ENCODE data around the gene MRPS27. TPM values are rescaled to one million over a fixed set of nuclear protein-coding genes. Genes with fewer than 3 reads are reported as not detected.

Gene MRPS27
- total and polyA plus RNA-seq, 2 of the 13 experiments (the other 11 are each of a cell fraction or from before 2014, with no cell fraction given): 71.8 to 115 TPM

DNA sequence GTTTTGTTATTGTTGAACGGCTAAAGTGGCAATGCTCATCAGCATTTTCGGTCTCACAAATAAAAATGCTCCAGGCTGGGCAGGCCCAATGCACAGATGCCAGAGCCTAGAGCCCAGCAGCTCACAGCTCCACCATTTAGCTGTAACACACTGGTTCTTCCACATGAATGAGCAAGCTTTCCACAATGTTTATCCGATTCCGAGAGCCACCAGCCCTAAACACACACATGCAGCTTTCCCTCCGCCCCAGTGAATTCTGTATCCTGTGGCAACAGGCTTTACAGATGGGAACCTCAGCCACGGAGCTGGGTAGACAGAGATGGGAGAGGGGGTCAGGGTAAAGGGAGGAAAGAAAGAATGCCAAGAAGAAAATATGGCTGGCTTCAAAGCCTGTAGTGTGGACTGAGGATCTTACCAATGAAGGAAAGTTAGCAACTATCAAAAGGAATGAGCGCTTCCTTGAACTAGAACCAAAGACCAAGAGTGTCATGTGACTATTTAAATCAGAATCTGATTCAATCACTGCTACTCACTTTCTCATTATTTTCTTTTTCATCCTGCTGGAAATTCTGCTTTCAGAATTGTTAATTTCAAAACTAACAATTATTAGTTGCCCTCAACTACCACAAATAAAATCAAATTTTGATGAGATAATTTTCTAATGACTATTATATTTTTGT lies 77.1 kb downstream of the MRPS27 start:
- no peak for DNase-seq (ENCODE audit: low spot score)
- CTCF ChIA-PET (ENCODE audit: low intra/inter-chr PET ratio, low total read pairs): no interaction called here
- no peaks in the 10 kb centered on the region for H3K9me3 ChIP-seq (ENCODE audit: low read length)
- in situ Hi-C loops (cut with HindIII; ENCODE audit: extremely low pct_ligation_motif_present, low pct_unique_long_range_greater_than_20kb) (no loop called here), intact Hi-C loops (cut with micrococcal nuclease; ENCODE audit: unreplicated experiment) (no loop called here)
- FAIRE-seq: no peak
- H3K4me2 ChIP-seq (ENCODE audit: low read depth, low read length): no peak overlapping the region
- H3K4me1 ChIP-seq (ENCODE audit: insufficient read depth, low read length): peaks cover 74% of the 10 kb centered on the region
- no peak for ATAC-seq
- H3K4me3 ChIP-seq (replicated peaks in 1 of 3; ENCODE audit: insufficient read depth in 1 of 3, low read depth in 2 of 3, low read length in 3 of 3): no peak overlapping the region
- peaks cover 4% of the 10 kb centered on the region; the same call in 1 of the 2 replicates for H4K20me1 ChIP-seq (ENCODE audit: insufficient read depth, low read length)
- no peak overlapping the region for H3K27ac ChIP-seq (ENCODE audit: extremely low read length, insufficient read depth, low read length)
- BruUV-seq (replicated peaks): no TSS peak
- H3K27me3 ChIP-seq (ENCODE audit: control insufficient read depth in 1 of 2, insufficient read depth in 2 of 2, low read length in 2 of 2): no peaks in the 10 kb centered on the region
- no peak overlapping the region for H2AFZ ChIP-seq (ENCODE audit: low read length)
- H3K36me3 ChIP-seq (replicated peaks in 1 of 2; ENCODE audit: control insufficient read depth in 1 of 2, insufficient read depth in 2 of 2, low read length in 2 of 2): peaks cover 1 to 5% of the 10 kb centered on the region in 2 experiments; a peak in 3 of 5 replicates
- WGBS (ENCODE audit: low lambda C conversion rate): 85% methylated on average over 7 of the region's 7 CpGs
- peaks cover 10% of the 10 kb centered on the region for H3K79me2 ChIP-seq (ENCODE audit: insufficient read depth, low read length)
- H3K9ac ChIP-seq (ENCODE audit: insufficient read depth, low read depth, low read length): no peak overlapping the region
- POLR2A ChIA-PET: interaction anchor here (2.0 kb wide), 1 partner anchor 65 kb away, joined by 5 read pairs; no protein-coding TSS in a partner anchor
- TF ChIP-seq ASH2L (IDR thresholded peaks at IDR 0.05; ENCODE audit: insufficient read length, low read depth, low read length) (no peak), MXI1 (IDR thresholded peaks at IDR 0.05; ENCODE audit: borderline replicate concordance, low read depth, low read length) (no peak), ZNF10 (CRISPR knock-in tag; IDR thresholded peaks at IDR 0.05; ENCODE audit: borderline replicate concordance, low read depth) (no peak), ZNF367 (CRISPR knock-in tag; IDR thresholded peaks at IDR 0.05; ENCODE audit: borderline replicate concordance) (no peak), HNF4A (CRISPR knock-in tag; IDR thresholded peaks at IDR 0.05) (no peak), ZNF766 (CRISPR knock-in tag; IDR thresholded peaks at IDR 0.05; ENCODE audit: borderline replicate concordance) (no peak), CBFB (CRISPR knock-in tag; IDR thresholded peaks at IDR 0.05) (no peak), RCOR2 (CRISPR knock-in tag; IDR thresholded peaks at IDR 0.05) (no peak), ZNF644 (CRISPR knock-in tag; IDR thresholded peaks at IDR 0.05; ENCODE audit: low read depth) (no peak), ZFP36L1 (CRISPR knock-in tag; IDR thresholded peaks at IDR 0.05) (no peak), KDM1A (CRISPR knock-in tag; IDR thresholded peaks at IDR 0.05) (no peak)
- TF ChIP-seq, protein P1, sequence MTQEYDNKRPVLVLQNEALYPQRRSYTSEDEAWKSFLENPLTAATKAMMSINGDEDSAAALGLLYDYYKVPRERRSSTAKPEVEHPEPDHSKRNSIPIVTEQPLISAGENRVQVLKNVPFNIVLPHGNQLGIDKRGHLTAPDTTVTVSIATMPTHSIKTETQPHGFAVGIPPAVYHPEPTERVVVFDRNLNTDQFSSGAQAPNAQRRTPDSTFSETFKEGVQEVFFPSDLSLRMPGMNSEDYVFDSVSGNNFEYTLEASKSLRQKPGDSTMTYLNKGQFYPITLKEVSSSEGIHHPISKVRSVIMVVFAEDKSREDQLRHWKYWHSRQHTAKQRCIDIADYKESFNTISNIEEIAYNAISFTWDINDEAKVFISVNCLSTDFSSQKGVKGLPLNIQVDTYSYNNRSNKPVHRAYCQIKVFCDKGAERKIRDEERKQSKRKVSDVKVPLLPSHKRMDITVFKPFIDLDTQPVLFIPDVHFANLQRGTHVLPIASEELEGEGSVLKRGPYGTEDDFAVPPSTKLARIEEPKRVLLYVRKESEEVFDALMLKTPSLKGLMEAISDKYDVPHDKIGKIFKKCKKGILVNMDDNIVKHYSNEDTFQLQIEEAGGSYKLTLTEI (CRISPR knock-in tag; conservative IDR thresholded peaks at IDR 0.05): no peak
- TF ChIP-seq, protein P2, sequence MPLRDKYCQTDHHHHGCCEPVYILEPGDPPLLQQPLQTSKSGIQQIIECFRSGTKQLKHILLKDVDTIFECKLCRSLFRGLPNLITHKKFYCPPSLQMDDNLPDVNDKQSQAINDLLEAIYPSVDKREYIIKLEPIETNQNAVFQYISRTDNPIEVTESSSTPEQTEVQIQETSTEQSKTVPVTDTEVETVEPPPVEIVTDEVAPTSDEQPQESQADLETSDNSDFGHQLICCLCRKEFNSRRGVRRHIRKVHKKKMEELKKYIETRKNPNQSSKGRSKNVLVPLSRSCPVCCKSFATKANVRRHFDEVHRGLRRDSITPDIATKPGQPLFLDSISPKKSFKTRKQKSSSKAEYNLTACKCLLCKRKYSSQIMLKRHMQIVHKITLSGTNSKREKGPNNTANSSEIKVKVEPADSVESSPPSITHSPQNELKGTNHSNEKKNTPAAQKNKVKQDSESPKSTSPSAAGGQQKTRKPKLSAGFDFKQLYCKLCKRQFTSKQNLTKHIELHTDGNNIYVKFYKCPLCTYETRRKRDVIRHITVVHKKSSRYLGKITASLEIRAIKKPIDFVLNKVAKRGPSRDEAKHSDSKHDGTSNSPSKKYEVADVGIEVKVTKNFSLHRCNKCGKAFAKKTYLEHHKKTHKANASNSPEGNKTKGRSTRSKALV (CRISPR knock-in tag; IDR thresholded peaks at IDR 0.05): no peak
- TF ChIP-seq, protein P3, sequence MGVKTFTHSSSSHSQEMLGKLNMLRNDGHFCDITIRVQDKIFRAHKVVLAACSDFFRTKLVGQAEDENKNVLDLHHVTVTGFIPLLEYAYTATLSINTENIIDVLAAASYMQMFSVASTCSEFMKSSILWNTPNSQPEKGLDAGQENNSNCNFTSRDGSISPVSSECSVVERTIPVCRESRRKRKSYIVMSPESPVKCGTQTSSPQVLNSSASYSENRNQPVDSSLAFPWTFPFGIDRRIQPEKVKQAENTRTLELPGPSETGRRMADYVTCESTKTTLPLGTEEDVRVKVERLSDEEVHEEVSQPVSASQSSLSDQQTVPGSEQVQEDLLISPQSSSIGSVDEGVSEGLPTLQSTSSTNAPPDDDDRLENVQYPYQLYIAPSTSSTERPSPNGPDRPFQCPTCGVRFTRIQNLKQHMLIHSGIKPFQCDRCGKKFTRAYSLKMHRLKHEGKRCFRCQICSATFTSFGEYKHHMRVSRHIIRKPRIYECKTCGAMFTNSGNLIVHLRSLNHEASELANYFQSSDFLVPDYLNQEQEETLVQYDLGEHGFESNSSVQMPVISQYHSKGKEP (CRISPR knock-in tag; IDR thresholded peaks at IDR 0.05): no peak
- TF ChIP-seq, protein P4, sequence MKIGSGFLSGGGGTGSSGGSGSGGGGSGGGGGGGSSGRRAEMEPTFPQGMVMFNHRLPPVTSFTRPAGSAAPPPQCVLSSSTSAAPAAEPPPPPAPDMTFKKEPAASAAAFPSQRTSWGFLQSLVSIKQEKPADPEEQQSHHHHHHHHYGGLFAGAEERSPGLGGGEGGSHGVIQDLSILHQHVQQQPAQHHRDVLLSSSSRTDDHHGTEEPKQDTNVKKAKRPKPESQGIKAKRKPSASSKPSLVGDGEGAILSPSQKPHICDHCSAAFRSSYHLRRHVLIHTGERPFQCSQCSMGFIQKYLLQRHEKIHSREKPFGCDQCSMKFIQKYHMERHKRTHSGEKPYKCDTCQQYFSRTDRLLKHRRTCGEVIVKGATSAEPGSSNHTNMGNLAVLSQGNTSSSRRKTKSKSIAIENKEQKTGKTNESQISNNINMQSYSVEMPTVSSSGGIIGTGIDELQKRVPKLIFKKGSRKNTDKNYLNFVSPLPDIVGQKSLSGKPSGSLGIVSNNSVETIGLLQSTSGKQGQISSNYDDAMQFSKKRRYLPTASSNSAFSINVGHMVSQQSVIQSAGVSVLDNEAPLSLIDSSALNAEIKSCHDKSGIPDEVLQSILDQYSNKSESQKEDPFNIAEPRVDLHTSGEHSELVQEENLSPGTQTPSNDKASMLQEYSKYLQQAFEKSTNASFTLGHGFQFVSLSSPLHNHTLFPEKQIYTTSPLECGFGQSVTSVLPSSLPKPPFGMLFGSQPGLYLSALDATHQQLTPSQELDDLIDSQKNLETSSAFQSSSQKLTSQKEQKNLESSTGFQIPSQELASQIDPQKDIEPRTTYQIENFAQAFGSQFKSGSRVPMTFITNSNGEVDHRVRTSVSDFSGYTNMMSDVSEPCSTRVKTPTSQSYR (CRISPR knock-in tag; IDR thresholded peaks at IDR 0.05; ENCODE audit: borderline replicate concordance): no peak

Data from HepG2 (cell line).